Upper lobe of right lung (tissue), 1 donor: ENCODE measurements around the gene SLC38A8. TPM values are rescaled to one million over a fixed set of nuclear protein-coding genes. Genes with fewer than 3 reads are reported as not detected.
A peak's percentile ranks its signal among the peaks of the same experiment; 100 is the strongest.

ENCODE experiments used
- ATAC-seq: fragments of 200-7000 bp; cut with Tn5 transposase; one replicate; pipeline ENCODE4 v1.9.1; 2020; ENCODE audit warnings: mild to moderate bottlenecking, moderate library complexity
- DNase-seq: peaks from one replicate; pipeline ENCODE4 v3.0.0-alpha.2; 2020
- H3K27ac ChIP-seq: fragments of 200-600 bp; one replicate; pipeline ENCODE4 v1.8.0; 2022
- H3K27me3 ChIP-seq: fragments of 200-600 bp; one replicate; pipeline ENCODE4 v1.8.0; 2022; ENCODE audit warnings: mild to moderate bottlenecking
- H3K36me3 ChIP-seq: fragments of 200-600 bp; one replicate; pipeline ENCODE4 v1.8.0; 2022
- H3K4me1 ChIP-seq: fragments of 200-600 bp; one replicate; pipeline ENCODE4 v1.8.0; 2022
- H3K4me3 ChIP-seq: fragments of 200-600 bp; one replicate; pipeline ENCODE4 v1.8.0; 2022; ENCODE audit warnings: mild to moderate bottlenecking
- H3K9me3 ChIP-seq: fragments of 200-600 bp; one replicate; pipeline ENCODE4 v1.8.0; 2022
- intact Hi-C: fragments of 100-400 bp; cut with DNase I; formaldehyde crosslinking; loops from one replicate; pipeline ENCODE4 v1.11.0; 2022
- total RNA-seq: library from RNA; stranded (reverse); fragmentation: NEBNext Ultra II Directional; extraction: Animal tissue kit (Norgen Biotek cat#: 25700); gene quantifications from one replicate; pipeline ENCODE4 v1.2.1, GENCODE V29; 2021
- TF ChIP-seq, protein P1 (sequence below): fragments of 200-600 bp; IDR thresholded peaks from one replicate; pipeline ENCODE4 v1.8.0; 2022; ENCODE audit warnings: antibody characterized with exemption
- donor health status: DM: no; HTN: yes; CAD: no; lungs with severe emphysema.

SLC38A8 gene
- total RNA-seq, 1 donor from 2014 or later: not detected

DNA sequence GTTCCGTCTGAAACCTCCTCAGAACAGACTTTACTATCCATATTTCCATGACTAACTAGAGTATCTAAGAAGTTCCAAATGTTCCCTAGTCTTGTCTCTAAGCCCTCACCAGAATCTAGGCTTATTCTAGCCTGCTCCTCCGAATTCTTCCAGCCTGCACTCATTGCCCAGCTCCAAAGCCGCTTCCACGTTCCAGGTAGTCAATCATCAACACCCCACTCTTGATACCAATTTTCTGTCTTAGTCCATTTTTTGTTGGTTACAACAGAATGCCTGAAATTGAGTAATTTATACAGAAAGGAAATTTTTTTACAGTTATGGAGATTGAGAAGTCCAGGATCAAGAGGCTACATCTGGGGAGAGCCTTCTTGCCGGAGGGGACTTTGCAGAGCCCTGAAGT lies 21.1 kb downstream of the SLC38A8 start:
- no peaks in the 10 kb centered on the region for H3K4me1 ChIP-seq
- H3K27me3 ChIP-seq: no peaks in the 10 kb centered on the region
- H3K9me3 ChIP-seq: no peaks in the 10 kb centered on the region
- intact Hi-C loops: no loop called here
- ATAC-seq: no peak
- no peak overlapping the region for H3K27ac ChIP-seq
- no peak for DNase-seq
- TF ChIP-seq, protein P1, sequence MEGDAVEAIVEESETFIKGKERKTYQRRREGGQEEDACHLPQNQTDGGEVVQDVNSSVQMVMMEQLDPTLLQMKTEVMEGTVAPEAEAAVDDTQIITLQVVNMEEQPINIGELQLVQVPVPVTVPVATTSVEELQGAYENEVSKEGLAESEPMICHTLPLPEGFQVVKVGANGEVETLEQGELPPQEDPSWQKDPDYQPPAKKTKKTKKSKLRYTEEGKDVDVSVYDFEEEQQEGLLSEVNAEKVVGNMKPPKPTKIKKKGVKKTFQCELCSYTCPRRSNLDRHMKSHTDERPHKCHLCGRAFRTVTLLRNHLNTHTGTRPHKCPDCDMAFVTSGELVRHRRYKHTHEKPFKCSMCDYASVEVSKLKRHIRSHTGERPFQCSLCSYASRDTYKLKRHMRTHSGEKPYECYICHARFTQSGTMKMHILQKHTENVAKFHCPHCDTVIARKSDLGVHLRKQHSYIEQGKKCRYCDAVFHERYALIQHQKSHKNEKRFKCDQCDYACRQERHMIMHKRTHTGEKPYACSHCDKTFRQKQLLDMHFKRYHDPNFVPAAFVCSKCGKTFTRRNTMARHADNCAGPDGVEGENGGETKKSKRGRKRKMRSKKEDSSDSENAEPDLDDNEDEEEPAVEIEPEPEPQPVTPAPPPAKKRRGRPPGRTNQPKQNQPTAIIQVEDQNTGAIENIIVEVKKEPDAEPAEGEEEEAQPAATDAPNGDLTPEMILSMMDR: no peak
- no peak overlapping the region for H3K4me3 ChIP-seq
- H3K36me3 ChIP-seq: no peaks in the 10 kb centered on the region

DNA sequence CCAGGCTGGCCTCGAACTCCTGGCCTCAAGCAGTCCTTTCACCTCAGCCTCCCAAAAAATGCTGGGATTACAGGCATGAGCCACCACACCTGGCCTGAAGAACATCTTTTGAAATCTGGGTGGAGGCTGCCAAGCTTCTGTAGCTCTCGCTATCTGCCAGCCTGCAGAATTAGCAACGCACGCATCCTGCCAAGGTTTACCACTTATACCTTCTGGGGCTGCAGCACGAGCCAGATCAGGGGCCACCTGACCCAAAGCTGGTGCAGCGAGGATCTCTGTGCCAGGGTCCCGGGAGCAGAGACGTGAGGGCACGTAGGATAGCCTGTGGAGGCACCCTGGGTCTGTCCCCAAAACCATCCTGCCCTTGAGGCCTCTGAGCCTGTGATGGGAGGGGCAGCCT lies 22.2 kb downstream of the SLC38A8 start:
- H3K27ac ChIP-seq: no peak overlapping the region
- no peaks in the 10 kb centered on the region for H3K4me1 ChIP-seq
- H3K36me3 ChIP-seq: no peaks in the 10 kb centered on the region
- H3K9me3 ChIP-seq: no peaks in the 10 kb centered on the region
- no peak overlapping the region for H3K4me3 ChIP-seq
- TF ChIP-seq, protein P1: no peak
- DNase-seq (no peak), ATAC-seq (no peak)
- H3K27me3 ChIP-seq: no peaks in the 10 kb centered on the region
- intact Hi-C loops: no loop called here

DNA sequence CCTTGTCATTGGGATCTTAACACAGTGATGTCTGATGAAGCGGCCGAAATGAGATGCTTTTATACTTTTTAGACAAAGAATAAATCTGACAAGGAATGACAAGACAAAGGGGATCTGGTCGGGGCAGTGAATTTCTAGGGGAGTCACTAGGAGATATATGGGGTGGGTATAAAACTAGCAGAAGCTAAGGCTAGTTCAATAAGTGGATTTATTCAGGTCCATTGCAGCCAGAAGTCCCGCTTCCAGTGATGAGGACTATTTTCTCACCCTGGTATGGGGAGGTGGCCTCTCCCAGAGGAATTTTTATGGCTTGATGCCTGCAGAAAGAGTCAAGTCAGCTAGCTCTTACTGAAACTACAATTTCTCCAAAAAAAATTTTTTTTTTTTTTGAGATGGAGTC lies 23.9 kb downstream of the SLC38A8 start:
- TF ChIP-seq, protein P1: no peak
- no peak for DNase-seq
- Histone ChIP-seq H3K27ac (no peak overlapping the region), H3K4me1 (no peaks in the 10 kb centered on the region), H3K36me3 (no peaks in the 10 kb centered on the region), H3K9me3 (no peaks in the 10 kb centered on the region), H3K27me3 (no peaks in the 10 kb centered on the region), H3K4me3 (no peak overlapping the region)
- intact Hi-C loops: no loop called here
- ATAC-seq: no peak

DNA sequence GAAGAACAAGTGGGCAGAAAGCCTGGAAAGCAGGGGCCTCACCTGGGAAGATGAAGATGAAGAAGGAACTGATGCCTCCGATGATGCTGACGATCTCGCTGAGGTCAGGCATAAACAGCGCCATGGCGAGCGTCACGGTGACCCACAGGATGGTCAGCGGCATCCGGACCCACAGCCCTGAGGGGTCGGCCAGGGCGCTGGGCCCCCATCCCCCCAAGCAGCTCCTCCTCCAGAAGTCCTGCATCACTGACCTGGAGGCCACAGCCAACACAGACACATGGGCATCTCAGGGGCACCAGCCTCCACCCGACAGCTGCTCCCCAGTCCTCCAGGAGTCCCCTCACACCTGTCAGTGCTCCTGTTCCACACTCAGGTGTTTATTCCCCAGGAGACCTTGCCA lies 26.1 kb downstream of the SLC38A8 start:
- ATAC-seq (no peak), DNase-seq (peak; percentile 52)
- no peak overlapping the region for H3K4me3 ChIP-seq

DNA sequence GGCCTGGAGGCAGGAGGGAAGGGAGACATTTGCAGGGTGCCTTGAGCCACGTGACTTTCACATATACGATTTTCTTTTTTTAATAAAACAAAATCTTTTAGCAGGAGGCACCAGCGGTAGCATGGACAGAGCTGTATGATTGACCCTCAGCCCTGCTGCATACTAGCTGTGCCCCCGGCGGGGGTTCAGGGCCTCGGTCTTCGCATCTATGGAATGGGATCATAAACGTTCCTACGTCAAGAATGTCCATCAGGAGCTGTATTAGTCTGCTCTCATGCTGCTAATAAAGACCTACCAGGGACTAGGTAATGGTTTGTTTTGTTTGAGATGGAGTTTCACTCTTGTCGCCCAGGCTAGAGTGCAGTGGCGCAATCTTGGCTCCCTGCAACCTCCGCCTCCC lies 27.2 kb downstream of the SLC38A8 start:
- TF ChIP-seq, protein P1: no peak
- intact Hi-C loops: no loop called here
- ATAC-seq: no peak

More for the DNA sequence above, 26.1 kb downstream of the SLC38A8 start:
- Histone ChIP-seq H3K9me3 (no peaks in the 10 kb centered on the region), H3K4me1 (no peaks in the 10 kb centered on the region), H3K36me3 (no peaks in the 10 kb centered on the region), H3K27ac (no peak overlapping the region), H3K27me3 (no peaks in the 10 kb centered on the region)
- TF ChIP-seq, protein P1: no peak
- intact Hi-C loops: no loop called here

More for the DNA sequence above, 27.2 kb downstream of the SLC38A8 start:
- no peak for DNase-seq
- H3K4me1 ChIP-seq: no peaks in the 10 kb centered on the region
- H3K4me3 ChIP-seq: no peak overlapping the region
- no peaks in the 10 kb centered on the region for H3K9me3 ChIP-seq
- no peak overlapping the region for H3K27ac ChIP-seq
- no peaks in the 10 kb centered on the region for H3K36me3 ChIP-seq
- H3K27me3 ChIP-seq: no peaks in the 10 kb centered on the region
